Neutrophil (primary cell): Measurements from ENCODE around the gene HOXA1.

ENCODE experiments used
- H3K27ac ChIP-seq: fragments of 200-600 bp; sonication (generic); 2 replicates; pipeline ENCODE4 v1.5.1; 2016; ENCODE audit warnings: mild to moderate bottlenecking, moderate library complexity
- H3K27me3 ChIP-seq: fragments of 200-600 bp; sonication (generic); 2 replicates; pipeline ENCODE4 v1.6.0; 2016; ENCODE audit warnings: mild to moderate bottlenecking
- H3K36me3 ChIP-seq: fragments of 200-600 bp; sonication (generic); 2 replicates; pipeline ENCODE4 v1.5.1; 2017
- H3K4me1 ChIP-seq, 2 experiments: fragments of 200-600 bp in 1 of 2; sonication (generic) in 1 of 2; 1 replicate in 1 of 2; 2 replicates in 1 of 2; pipeline versions ENCODE4 v1.5.1 to v1.6.1; 2013 to 2016; ENCODE audit warnings: low read depth in 1 of 2, low read length in 1 of 2, mild to moderate bottlenecking in 1 of 2, moderate library complexity in 1 of 2; ENCODE audit not compliant: control insufficient read depth in 1 of 2, insufficient read depth in 1 of 2
- H3K4me3 ChIP-seq, 2 experiments: fragments of 200-600 bp in 1 of 2; sonication (generic) in 1 of 2; 1 replicate in 1 of 2; 2 replicates in 1 of 2; pipeline ENCODE4 v1.5.1; 2013 to 2016; ENCODE audit warnings: low read depth in 1 of 2, low read length in 1 of 2, mild to moderate bottlenecking in 1 of 2, moderate library complexity in 1 of 2
- H3K9me3 ChIP-seq: fragments of 200-600 bp; sonication (generic); 2 replicates; pipeline ENCODE4 v1.5.1; 2016
- CTCF ChIP-seq: fragments of 200-600 bp; sonication (generic); IDR thresholded peaks from 2 replicates; pipeline ENCODE4 v1.5.1; 2016; ENCODE audit warnings: antibody characterized with exemption

The HOXA1 gene

GRCh38 chr7:27066148-27066547 lies 29.7 kb downstream of the HOXA1 start:
- no peak for TF ChIP-seq CTCF
- no peaks in the 10 kb centered on the region for H3K4me1 ChIP-seq

GRCh38 chr7:27065709-27066108 lies 30.1 kb downstream of the HOXA1 start:
- Histone ChIP-seq H3K27me3 (no peaks in the 10 kb centered on the region), H3K4me1 (no peaks in the 10 kb centered on the region), H3K9me3 (no peaks in the 10 kb centered on the region), H3K36me3 (no peaks in the 10 kb centered on the region), H3K4me3 (no peak overlapping the region), H3K27ac (no peak overlapping the region)
- TF ChIP-seq CTCF, result no peak

More at GRCh38 chr7:27066148-27066547, 29.7 kb downstream of the HOXA1 start:
- H3K36me3 ChIP-seq, result no peaks in the 10 kb centered on the region
- H3K9me3 ChIP-seq, result no peaks in the 10 kb centered on the region
- H3K27ac ChIP-seq, result no peak overlapping the region
- H3K27me3 ChIP-seq, result no peaks in the 10 kb centered on the region
- no peak overlapping the region for H3K4me3 ChIP-seq

GRCh38 chr7:27064661-27065060 lies 31.1 kb downstream of the HOXA1 start:
- no peak for TF ChIP-seq CTCF
- no peak overlapping the region for H3K4me3 ChIP-seq
- no peaks in the 10 kb centered on the region for H3K27me3 ChIP-seq
- no peaks in the 10 kb centered on the region for H3K36me3 ChIP-seq
- H3K9me3 ChIP-seq, result no peaks in the 10 kb centered on the region
- no peak overlapping the region for H3K27ac ChIP-seq
- no peaks in the 10 kb centered on the region for H3K4me1 ChIP-seq

- Histone ChIP-seq H3K27me3 (no peaks in the 10 kb centered on the region), H3K36me3 (no peaks in the 10 kb centered on the region), H3K4me1 (no peaks in the 10 kb centered on the region), H3K9me3 (no peaks in the 10 kb centered on the region), H3K4me3 (no peak overlapping the region), H3K27ac (no peak overlapping the region)
- no peak for TF ChIP-seq CTCF
Measured at GRCh38 chr7:27064159-27064558, 31.6 kb downstream of the HOXA1 start.

- Histone ChIP-seq H3K27me3 (no peaks in the 10 kb centered on the region), H3K27ac (no peak overlapping the region), H3K4me1 (no peaks in the 10 kb centered on the region), H3K9me3 (no peaks in the 10 kb centered on the region), H3K4me3 (no peak overlapping the region), H3K36me3 (no peaks in the 10 kb centered on the region)
- no peak for TF ChIP-seq CTCF
Measured at GRCh38 chr7:27062946-27063345, 32.9 kb downstream of the HOXA1 start.

GRCh38 chr7:27053153-27053552 lies 42.6 kb downstream of the HOXA1 start:
- H3K27me3 ChIP-seq, result no peaks in the 10 kb centered on the region
- no peak for TF ChIP-seq CTCF
- H3K27ac ChIP-seq, result no peak overlapping the region
- no peak overlapping the region for H3K4me3 ChIP-seq
- H3K9me3 ChIP-seq, result no peaks in the 10 kb centered on the region
- H3K4me1 ChIP-seq, result no peaks in the 10 kb centered on the region
- no peaks in the 10 kb centered on the region for H3K36me3 ChIP-seq
